ENCODE results near the gene FAM133A.

DNA sequence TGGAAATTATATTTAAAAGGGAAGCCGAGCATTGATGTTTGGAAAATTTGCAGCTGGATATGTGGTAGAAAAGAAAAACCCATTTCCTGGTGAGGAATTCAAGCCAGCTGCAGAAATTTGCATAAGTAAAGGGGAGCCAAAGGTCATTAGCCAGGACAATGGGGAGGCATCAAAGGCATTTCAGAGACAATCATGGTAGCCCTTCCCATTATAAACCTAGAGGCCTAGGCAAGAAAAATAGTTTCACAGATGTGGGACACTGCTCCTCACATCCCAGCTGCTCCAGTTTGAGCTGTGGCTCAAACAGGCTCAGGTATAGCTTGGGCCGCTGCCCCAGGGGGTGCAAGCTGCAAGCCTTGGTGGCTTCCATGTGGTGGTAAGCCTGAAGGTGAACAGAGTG, 36.4 kb upstream of the FAM133A start:
- TF ChIP-seq POLR2A (IDR thresholded peaks at IDR 0.05) (no peak), POLR2AphosphoS5 (IDR thresholded peaks at IDR 0.05) (no peak), EP300 (IDR thresholded peaks at IDR 0.05) (no peak)
- TF ChIP-seq, protein P1, sequence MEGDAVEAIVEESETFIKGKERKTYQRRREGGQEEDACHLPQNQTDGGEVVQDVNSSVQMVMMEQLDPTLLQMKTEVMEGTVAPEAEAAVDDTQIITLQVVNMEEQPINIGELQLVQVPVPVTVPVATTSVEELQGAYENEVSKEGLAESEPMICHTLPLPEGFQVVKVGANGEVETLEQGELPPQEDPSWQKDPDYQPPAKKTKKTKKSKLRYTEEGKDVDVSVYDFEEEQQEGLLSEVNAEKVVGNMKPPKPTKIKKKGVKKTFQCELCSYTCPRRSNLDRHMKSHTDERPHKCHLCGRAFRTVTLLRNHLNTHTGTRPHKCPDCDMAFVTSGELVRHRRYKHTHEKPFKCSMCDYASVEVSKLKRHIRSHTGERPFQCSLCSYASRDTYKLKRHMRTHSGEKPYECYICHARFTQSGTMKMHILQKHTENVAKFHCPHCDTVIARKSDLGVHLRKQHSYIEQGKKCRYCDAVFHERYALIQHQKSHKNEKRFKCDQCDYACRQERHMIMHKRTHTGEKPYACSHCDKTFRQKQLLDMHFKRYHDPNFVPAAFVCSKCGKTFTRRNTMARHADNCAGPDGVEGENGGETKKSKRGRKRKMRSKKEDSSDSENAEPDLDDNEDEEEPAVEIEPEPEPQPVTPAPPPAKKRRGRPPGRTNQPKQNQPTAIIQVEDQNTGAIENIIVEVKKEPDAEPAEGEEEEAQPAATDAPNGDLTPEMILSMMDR (IDR thresholded peaks at IDR 0.05), result no peak

Data from gastroesophageal sphincter (tissue), 3 donors.